Raji (cell line): ENCODE measurements around the gene MFNG.

Experiments used
- POLR2A ChIP-seq: IDR thresholded peaks from 2 replicates; pipeline ENCODE4 v1.6.1; 2011; ENCODE audit warnings: low read depth, low read length, control low read depth; ENCODE audit not compliant: insufficient read depth

MFNG gene

DNA sequence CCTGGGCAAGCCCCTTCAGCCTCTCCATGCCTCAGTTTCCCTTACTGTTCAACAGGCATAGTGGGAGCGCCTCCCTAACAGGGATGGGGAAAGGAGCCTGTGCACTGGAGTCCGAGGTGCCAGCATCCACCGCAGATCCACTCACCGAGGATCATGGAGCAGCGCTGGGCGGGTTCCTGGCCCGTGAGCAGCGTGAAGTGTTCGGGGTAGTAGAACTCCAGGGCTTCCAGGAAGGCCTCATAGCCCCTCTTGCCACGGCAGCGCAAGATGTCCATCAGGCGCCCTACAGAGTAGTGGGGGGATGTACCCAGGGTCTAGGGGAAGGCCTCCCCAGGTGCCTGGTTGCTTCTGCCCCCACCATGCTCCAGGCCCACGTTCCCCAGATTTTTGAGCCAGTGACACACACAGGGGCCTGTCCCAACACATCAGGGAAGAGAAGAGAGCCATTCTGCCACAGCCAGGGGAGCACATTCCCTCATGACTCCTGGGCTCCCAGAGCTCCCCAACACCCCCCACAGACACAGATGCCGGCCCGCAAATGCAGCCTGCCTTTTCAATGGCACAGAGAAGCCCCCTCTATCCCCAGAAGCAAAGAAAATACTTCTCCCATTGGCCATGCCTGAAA lies 31.8 kb upstream of the MFNG start:
- no peak for TF ChIP-seq POLR2A

DNA sequence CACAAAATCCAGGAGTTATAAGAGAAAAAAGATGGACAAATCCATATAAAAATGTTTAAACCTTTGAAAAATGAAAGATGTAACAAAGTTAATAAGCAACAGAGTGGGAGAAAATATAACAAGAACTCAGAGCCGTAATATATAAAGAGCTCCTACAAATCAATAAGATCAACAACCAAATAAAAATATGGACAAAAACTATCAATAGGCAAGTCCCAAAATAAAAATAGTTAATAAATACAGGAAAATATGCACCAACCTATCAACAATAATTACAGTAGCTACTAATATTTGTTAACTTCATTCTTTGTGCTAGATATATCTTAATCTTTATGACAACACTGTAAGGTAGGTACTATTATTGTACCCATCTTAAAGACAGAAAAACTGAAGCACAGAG lies 30.3 kb upstream of the MFNG start:
- no peak for TF ChIP-seq POLR2A

DNA sequence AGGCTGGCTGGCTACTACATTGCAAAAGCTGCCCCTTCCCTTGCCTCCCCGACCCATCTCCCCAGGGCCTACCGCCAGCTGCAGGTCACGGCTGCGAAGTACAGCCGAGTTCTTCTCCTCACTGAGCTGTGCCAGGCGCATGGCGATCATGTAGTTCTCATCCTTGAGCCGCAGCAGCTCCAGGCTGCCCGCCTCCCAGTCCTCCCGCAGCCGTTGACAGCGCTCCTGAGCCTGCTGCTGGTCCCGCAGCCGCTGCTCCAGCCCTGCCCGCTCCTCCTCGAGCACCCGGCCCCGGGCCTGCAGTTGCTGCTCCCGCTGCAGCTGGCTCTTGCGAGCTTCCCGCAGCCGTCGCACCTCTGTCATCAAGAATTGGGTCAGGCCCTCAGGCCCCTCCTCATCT lies 29.7 kb upstream of the MFNG start:
- TF ChIP-seq POLR2A, result no peak

DNA sequence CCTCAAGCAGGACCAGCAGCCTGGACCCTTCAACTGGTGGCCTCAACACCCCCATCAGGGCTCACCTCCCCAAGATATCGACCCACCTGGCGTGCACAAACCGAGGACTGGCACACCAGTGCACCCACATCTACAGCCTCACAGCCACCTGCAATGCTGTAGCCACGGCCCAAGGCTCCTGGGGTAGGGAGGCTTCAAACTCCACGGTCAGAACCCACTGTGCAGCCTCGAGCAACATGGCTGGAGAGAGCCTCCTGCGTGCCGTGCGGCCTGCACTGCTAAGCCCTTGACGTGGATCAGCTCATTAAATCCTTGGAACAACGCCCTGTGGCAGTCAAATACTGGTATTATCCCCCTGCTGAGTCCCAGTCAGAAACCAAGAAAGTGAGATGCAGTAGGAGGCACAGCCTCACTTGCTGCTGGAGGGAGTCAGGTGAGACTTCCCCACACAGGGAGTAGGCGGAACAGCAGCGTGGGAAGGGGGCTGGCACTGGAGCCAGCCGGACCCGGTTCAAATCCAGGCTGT lies 28.4 kb upstream of the MFNG start:
- TF ChIP-seq POLR2A, result no peak

DNA sequence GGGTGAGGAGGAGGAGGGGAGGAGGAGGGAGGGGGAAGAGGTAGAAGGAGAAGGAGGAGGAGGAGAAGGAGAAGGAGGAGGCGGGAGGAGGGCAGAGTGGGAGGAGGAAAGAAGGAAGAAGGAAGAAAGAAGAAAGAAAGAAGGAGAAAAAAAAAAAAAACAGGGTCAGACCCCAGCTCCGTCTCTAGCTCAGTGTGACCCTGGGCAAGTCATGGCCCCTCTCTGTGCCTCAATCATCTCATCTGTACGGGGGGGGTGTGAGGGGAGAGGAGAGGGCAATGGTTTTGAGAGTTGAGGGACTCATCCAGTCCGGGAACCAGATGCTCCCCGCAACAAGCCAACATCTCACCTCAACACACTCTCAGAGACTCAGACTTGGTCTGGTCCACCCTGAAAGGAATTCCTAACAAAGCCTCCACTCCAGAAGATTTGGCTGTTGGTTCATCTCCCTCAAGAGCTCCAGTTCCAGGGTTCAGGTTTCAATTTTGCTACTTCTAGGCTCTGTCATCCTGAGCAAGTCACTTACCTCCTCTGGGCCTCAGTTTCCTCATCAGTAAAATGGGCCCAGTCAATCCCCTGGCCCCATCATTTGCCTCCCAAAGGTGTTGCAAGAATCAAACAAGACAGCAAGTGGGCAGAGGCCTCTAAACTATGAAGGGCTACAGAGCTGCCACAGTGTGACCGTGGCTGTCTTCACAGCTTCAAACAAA lies 25.4 kb upstream of the MFNG start:
- no peak for TF ChIP-seq POLR2A

DNA sequence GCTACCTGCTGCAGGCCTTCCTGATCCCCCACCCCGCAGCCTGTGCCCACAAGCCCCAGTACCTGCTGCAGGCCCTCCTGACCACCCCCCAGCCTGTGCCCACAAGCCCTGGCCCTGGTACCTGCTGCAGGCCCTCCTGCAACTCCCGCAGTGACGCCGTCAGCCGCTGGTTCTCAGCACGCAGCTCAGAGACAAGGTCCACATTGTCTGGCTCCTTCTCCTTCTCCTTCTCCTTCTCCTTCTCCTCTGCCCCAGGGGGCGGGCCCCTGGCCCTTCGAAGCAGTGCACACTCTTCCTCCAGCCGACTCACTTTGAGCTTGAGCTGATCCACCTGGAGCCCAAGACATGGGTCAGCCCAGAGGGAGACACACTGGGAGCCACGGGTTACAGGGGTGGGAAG lies 23.9 kb upstream of the MFNG start:
- TF ChIP-seq POLR2A, result no peak

DNA sequence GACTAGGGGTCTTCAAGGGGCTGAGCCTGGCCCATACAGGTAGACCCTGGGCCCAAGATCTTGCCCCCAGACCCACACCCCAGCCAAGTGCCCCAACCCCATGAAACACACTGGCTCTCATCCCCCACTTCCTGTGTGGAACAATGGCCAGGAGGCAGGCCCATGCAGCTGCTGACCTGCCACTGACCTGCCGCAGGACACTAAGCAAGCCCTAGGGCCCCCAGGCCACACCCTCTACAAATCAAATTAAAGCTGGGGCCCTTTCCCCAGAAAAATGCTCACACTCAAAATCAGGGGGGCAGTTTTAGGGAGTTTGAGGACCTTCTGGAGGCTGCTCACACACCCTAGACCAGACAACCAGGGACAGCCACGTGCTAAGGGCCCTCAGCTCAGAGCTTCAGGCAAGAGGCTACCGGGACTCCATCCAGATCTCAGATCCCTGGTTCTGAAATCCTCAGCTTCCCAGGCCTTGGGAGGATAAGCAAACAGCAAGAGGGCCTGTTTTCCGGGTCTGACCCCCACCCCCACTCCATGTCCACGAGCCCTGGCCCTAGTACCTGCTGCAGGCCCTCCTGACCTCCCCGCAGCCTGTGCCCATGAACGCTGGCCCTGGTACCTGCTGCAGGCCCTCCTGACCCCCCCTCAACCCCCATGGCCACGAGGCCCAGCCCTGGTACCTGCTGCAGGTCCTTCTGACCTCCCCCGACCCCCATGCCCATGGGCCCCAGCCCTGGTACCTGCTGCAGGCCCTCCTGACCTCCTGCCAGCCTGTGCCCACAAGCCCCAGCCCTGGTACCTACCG lies 23.1 kb upstream of the MFNG start:
- no peak for TF ChIP-seq POLR2A

DNA sequence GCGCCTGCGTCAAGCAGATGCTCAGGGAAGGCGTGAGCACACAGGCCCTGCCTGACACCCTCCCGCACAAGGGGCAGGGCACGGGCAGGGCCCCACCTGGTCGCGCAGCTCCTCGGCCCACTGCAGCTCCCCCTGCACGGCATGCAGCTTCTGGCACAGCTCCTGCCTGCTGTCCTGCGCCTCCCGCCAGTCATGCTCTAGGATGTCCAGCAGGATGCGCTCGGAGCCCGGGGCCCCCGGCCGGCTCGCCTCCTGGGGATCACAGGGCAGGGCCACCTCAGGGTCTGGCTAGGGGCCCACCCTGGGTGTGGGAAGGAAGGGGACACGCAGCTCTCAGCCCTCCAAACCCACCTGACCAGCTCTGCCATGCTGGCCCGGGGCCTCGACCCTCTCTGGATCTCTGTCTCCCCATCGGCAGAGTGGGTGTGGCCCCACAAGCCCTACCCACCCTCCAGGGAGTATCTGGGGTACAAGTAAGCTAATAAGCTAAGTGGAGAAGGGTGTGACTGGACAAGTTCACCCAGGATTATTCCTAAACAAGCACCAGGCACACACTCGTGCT lies 22.3 kb upstream of the MFNG start:
- no peak for TF ChIP-seq POLR2A

DNA sequence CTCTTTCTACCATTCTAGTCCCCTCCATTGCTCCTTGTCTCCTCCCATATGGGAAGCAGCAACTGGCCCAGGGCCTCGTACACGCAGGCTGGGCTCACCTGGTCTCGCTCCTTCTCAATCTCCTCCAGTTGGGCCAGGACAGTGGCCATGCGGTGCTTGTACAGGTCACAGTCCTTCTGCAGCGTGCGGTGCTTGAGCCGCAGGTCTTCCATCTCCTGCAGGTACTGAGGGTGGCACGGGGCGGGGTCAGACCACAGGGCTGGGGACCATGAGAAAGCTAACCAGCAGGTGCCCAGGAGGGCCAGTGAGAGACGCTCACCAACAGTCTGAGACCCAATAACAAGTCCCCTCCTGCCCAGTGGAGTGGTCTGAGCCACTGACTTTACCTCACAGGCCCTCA lies 21.5 kb upstream of the MFNG start:
- TF ChIP-seq POLR2A, result no peak

DNA sequence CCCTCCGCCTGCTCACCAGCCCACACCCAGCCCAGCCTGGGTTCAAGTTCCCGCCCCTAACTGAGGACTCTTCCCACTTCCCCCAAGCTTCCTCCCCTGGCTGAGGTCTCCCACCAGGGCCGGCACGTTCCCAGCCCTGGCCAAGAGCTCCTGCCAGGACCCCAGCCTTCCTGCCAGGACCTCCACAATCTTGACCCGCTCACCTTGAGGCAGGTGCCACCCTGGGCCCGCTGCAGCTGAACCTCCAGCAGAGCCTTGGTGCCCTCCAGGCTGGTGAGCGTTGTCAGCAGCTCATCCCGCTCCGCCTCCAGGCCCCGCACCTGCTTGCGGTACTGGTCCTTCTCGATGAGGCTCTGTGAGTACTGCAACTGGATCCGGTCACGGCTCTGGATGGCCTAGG lies 19.8 kb upstream of the MFNG start:
- TF ChIP-seq POLR2A, result no peak

DNA sequence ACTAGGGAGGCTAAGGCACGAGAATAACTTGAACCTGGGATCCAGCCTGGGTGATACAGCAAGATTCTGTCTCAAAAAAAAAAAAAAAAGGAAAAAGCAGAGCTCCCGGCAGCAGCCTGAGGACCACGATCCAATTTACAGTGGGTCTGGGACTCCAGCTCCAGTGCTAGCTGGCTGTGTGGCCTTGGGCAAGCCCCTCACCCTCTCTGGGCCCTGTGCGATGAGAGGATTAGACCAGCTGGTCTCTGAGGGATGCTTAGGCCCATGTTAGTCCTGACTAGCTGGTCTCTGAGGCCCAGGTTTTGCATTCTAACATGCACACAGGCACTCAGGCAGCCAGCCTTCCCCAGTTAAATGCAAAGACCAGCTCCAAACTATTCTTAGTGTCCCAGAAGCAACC lies 19.4 kb upstream of the MFNG start:
- TF ChIP-seq POLR2A, result no peak

DNA sequence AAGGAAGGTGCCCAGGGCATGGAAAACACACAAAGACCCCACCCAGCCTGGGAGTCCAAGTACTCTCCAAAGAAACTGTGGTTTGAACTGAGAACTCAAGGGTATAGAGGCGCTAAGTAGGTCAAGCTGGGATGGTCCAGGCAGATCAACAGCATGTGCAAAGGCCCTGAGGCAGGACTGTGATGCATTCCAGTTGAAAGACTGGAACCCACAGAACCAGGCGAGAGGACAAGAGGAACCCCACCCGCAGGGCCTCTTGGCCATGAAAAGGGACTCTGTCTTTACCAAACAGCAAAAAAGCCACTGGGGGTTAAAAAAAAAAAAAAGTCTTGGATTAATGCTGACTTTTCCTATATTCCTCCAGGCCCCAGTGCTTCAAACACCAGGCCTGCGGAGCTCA lies 18.8 kb upstream of the MFNG start:
- no peak for TF ChIP-seq POLR2A

DNA sequence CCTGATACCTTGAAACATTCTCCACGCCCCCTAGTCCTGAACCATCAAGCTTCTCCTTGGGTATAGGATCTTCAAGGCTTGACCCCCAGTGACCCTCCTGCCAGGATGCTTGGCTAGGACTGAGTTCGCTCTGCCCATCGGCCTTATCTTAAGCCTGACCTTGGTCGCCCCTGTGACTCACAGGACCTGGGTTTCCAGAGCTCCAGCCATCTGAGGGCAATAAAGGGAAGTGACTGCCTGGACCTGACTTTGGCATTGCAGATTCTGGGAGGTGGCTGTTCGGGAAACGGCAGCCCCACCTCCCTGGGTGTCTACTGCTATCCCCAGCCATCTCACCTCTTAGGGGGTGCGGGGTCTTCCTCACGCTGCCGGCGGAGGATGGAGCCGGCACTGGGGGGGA lies 17.7 kb upstream of the MFNG start:
- TF ChIP-seq POLR2A, result no peak

DNA sequence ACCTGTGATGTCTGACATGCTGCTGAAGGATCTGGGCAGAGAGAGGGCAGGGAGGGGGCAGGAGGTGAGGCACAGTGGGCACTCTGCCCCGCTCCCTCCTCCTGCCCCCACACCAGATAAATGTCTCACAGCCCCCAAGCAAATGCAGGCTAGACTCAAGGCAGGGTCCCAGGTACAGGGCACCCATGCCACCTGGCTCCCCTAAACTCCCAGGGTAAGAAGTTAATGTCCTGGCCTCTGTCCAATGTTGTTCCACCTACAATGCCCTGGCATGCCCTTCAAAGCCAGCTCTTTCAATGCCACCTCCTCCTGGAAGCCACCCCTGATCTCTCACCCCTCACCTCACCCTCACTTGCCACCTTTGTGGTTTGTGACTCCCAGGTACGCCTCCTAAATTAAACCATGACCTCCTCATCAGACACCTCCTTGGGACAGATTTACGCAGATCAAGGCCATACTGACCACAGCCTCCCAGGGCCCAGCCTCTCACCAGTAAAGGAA lies 17.0 kb upstream of the MFNG start:
- TF ChIP-seq POLR2A, result no peak

DNA sequence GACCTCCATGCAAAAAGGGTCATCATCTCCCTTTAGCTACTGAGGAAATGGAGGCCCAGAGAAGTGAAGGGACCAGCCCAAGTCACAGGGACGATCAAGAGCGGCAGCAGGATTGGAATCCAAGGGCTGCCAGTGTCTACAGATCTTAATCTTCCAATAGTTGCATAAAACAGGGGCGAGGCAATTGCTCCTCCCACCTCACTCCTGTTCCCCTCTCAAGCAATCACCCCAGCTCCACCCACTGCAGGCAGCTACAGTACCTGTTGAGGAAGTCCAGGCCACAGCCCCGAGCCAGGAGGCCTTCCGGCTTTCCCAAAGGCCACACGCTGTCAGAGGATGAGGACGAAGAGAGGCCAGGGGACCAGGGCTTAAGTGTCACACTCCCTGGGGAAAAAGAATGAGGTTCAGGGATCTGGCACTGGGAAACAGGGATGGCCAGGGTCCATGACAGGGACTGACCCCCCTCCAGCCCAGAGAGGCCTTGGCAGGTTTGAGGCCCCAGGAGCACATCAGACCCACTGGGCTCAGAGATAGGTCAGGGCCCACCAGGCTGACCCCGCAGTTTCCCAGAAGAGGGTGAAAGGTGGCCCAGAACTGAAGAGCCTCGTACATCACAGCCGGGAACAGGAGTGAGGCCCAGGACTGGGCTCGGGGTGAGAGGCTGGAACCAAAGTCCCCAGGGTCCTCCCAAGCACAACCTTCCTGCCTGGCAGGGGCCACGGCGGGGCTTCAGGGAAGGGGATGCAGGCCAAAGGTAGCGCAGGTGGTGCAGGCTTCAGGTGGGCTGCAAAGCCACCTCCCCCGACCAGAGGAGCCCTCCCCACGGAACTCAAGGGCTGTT lies 16.4 kb upstream of the MFNG start:
- no peak for TF ChIP-seq POLR2A
